Endothelial cell of umbilical vein (primary cell): ENCODE results near the gene PAK6. TPM values are rescaled to one million over a fixed set of nuclear protein-coding genes. Genes with fewer than 3 reads are reported as not detected.

Experiments used
- BruUV-seq: library from RNA; stranded (reverse); fragments of 400-500 nt; replicated peaks from 2 replicates; lab custom pipeline; 2021; lab: Mats Ljungman, UMichigan
- CTCF ChIA-PET: fragments of 300-600, 350-600 bp; sonication (Branson Sonifier 250); formaldehyde crosslinking; loops from one replicate; lab custom pipeline; 2021; ENCODE audit warnings: antibody characterized with exemption, inconsistent platforms; lab: Charles Lee
- POLR2A ChIA-PET: fragments of 300-600, 350-600 bp; sonication (Branson Sonifier 250); formaldehyde crosslinking; loops from one replicate; lab custom pipeline; 2021; ENCODE audit warnings: antibody characterized with exemption, inconsistent platforms; lab: Charles Lee
- DNase-seq: peaks from one replicate; pipeline ENCODE4 v3.0.0-alpha.2; 2011; ENCODE audit warnings: low read depth, low spot score
- FAIRE-seq: peaks from 2 replicates; lab custom pipeline; 2011; peaks lifted over from hg19 to GRCh38; lab: Jason Lieb, UNC
- H2AFZ ChIP-seq: 2 replicates; pipeline ENCODE4 v1.6.0; 2012; ENCODE audit warnings: low read depth, low read length, control low read depth, inconsistent platforms
- H3K27ac ChIP-seq: 2 replicates; pipeline ENCODE4 v1.5.1; 2011; ENCODE audit warnings: low read depth, mild to moderate bottlenecking, control low read depth, low read length, moderate library complexity; ENCODE audit not compliant: insufficient read depth
- H3K27me3 ChIP-seq, 2 experiments: 2 replicates each; pipeline versions ENCODE4 v1.6.0 to v1.6.1; 2011; ENCODE audit warnings: low read length in 2 of 2, mixed read lengths in 1 of 2; ENCODE audit not compliant: control insufficient read depth in 2 of 2, insufficient read depth in 2 of 2
- H3K36me3 ChIP-seq, 2 experiments: 2 replicates in 1 of 2; 3 replicates in 1 of 2; pipeline ENCODE4 v1.5.1; 2011; ENCODE audit warnings: low read length in 2 of 2, mild to moderate bottlenecking in 1 of 2, moderate library complexity in 1 of 2; ENCODE audit not compliant: control insufficient read depth in 2 of 2, insufficient read depth in 2 of 2; ENCODE audit errors: extremely low read depth in 1 of 2
- H3K4me1 ChIP-seq: 3 replicates; pipeline ENCODE4 v1.5.1; 2011; ENCODE audit warnings: mild to moderate bottlenecking, low read length; ENCODE audit not compliant: control insufficient read depth, insufficient read depth; ENCODE audit errors: extremely low read depth
- H3K4me2 ChIP-seq: 2 replicates; pipeline ENCODE4 v1.6.1; 2011; ENCODE audit warnings: low read length, control low read depth, mixed read lengths; ENCODE audit not compliant: insufficient read depth
- H3K4me3 ChIP-seq, 3 experiments: fragments of 200-600 bp in 1 of 3; sonication (generic), shearing (Covaris generic) in 1 of 3; replicated peaks in 1 of 3; 2 replicates each; pipeline ENCODE4 v1.5.1; 2011 to 2016; ENCODE audit warnings: control low read depth in 3 of 3, low read length in 3 of 3, mild to moderate bottlenecking in 2 of 3, inconsistent platforms in 1 of 3, low read depth in 1 of 3, moderate library complexity in 1 of 3; ENCODE audit not compliant: insufficient read depth in 1 of 3
- H3K79me2 ChIP-seq: 2 replicates; pipeline ENCODE4 v1.6.0; 2012; ENCODE audit warnings: low read length, inconsistent platforms; ENCODE audit not compliant: control insufficient read depth, insufficient read depth
- H3K9ac ChIP-seq: replicated peaks from 2 replicates; pipeline ENCODE3; 2011; ENCODE audit warnings: low read length, control low read depth; ENCODE audit not compliant: insufficient read depth; ENCODE audit errors: extremely low read depth
- H3K9me1 ChIP-seq: replicated peaks from 3 replicates; pipeline ENCODE4 v1.6.0; 2011; ENCODE audit warnings: mild to moderate bottlenecking, low read length; ENCODE audit not compliant: control insufficient read depth, insufficient read depth; ENCODE audit errors: extremely low read depth
- H3K9me3 ChIP-seq: replicated peaks from 2 replicates; pipeline ENCODE4 v1.5.1; 2012; ENCODE audit warnings: low read length, inconsistent platforms; ENCODE audit not compliant: control insufficient read depth, insufficient read depth
- H4K20me1 ChIP-seq: replicated peaks from 2 replicates; pipeline ENCODE3; 2011; ENCODE audit warnings: mild to moderate bottlenecking, low read length; ENCODE audit not compliant: control insufficient read depth, insufficient read depth; ENCODE audit errors: extremely low read depth
- CTCF ChIP-seq, 2 donors: IDR thresholded peaks; 1 replicate in 1 of 2; 2 replicates in 1 of 2; pipeline ENCODE4 v1.5.1; 2011; ENCODE audit warnings: low read length in 2 of 2, mild to moderate bottlenecking in 2 of 2, moderate library complexity in 2 of 2, control low read depth in 1 of 2, inconsistent platforms in 1 of 2, low read depth in 1 of 2; ENCODE audit not compliant: insufficient read depth in 1 of 2; ENCODE audit errors: extremely low read depth in 1 of 2
- EZH2 ChIP-seq: IDR thresholded peaks from 2 replicates; pipeline ENCODE4 v1.6.1; 2012; ENCODE audit warnings: borderline replicate concordance, low read depth, mild to moderate bottlenecking, moderate library complexity, low read length, inconsistent platforms; ENCODE audit not compliant: severe bottlenecking
- FOS ChIP-seq: IDR thresholded peaks from 2 replicates; pipeline ENCODE4 v1.6.1; 2011; ENCODE audit warnings: mild to moderate bottlenecking, low read length, moderate library complexity, borderline replicate concordance; ENCODE audit not compliant: insufficient read depth
- GATA2 ChIP-seq: IDR thresholded peaks from 2 replicates; pipeline ENCODE4 v1.7.0; 2011; ENCODE audit warnings: low read depth, mild to moderate bottlenecking, moderate library complexity, mixed read lengths, low read length; ENCODE audit not compliant: insufficient read length, insufficient read depth
- JUN ChIP-seq: IDR thresholded peaks from 2 replicates; pipeline ENCODE4 v1.6.1; 2011; ENCODE audit warnings: borderline replicate concordance, low read depth; ENCODE audit not compliant: insufficient read length, insufficient read depth
- MYC ChIP-seq: IDR thresholded peaks from one replicate; pipeline ENCODE4 v1.6.1; 2011; ENCODE audit warnings: mild to moderate bottlenecking, low read depth, low read length
- POLR2A ChIP-seq: IDR thresholded peaks from 2 replicates; pipeline ENCODE4 v1.6.1; 2012; ENCODE audit warnings: low read depth, mild to moderate bottlenecking, control low read depth, low read length
- POLR2AphosphoS5 ChIP-seq: IDR thresholded peaks from 2 replicates; pipeline ENCODE4 v1.6.1; 2012; ENCODE audit warnings: low read depth, mild to moderate bottlenecking, control low read depth, low read length, moderate library complexity; ENCODE audit not compliant: insufficient read depth
- dilution Hi-C: fragments of 300-500 bp; cut with MboI; formaldehyde crosslinking; loops from one replicate; pipeline ENCODE4 v1.15.0; 2019; ENCODE audit warnings: low sequenced_read_pairs; ENCODE audit not compliant: extremely low pct_ligation_motif_present
- intact Hi-C: fragments of 100-400 bp; cut with micrococcal nuclease; formaldehyde crosslinking; loops from one replicate; pipeline ENCODE4 v1.10.0; 2022
- polyA plus RNA-seq, 4 experiments: library from polyadenylated mRNA; depleted of rRNA in 3 of 4; stranded (reverse) in 3 of 4; unstranded in 1 of 4; fragments of >200 nt; gene quantifications; 2 replicates each; pipeline versions ENCODE4 v1.2.1 to v1.2.3, GENCODE V29; 2011 to 2012; ENCODE audit warnings: missing spikeins in 1 of 4
- total RNA-seq: library from RNA; stranded (reverse); gene quantifications from 2 replicates; pipeline ENCODE4 v1.2.3, GENCODE V29; 2021
- TF ChIP-seq, protein P1 (sequence below): IDR thresholded peaks from 2 replicates; pipeline ENCODE4 v1.6.1; 2011; ENCODE audit not compliant: insufficient read depth, insufficient read length

PAK6 gene
- total and polyA plus RNA-seq, 2 donors (not counting 3 experiments of a cell fraction or from before 2014, with no cell fraction given): not detected

GRCh38 chr15:40204100-40204499 lies 34.8 kb upstream of the PAK6 start:
- dilution Hi-C loops (no loop called here), intact Hi-C loops (no loop called here)
- no peak overlapping the region for H3K9ac ChIP-seq
- POLR2A ChIA-PET: no interaction called here
- H3K4me2 ChIP-seq: no peak overlapping the region
- H3K9me3 ChIP-seq: no peaks in the 10 kb centered on the region
- no peaks in the 10 kb centered on the region for H3K27me3 ChIP-seq
- no peaks in the 10 kb centered on the region for H3K79me2 ChIP-seq
- H3K4me3 ChIP-seq: no peak overlapping the region
- no peaks in the 10 kb centered on the region for H3K9me1 ChIP-seq
- H3K36me3 ChIP-seq: peaks cover 0 to 9% of the 10 kb centered on the region in 2 experiments
- DNase-seq (no peak), FAIRE-seq (no peak)
- no peak overlapping the region for H2AFZ ChIP-seq
- H3K27ac ChIP-seq: no peak overlapping the region
- no peaks in the 10 kb centered on the region for H3K4me1 ChIP-seq
- CTCF ChIA-PET: interaction anchor here (0.7 to 3.0 kb wide), 3 partner anchors 71 to 159 kb away, joined by 7 to 8 read pairs (median 8); no protein-coding TSS in a partner anchor
- BruUV-seq: no TSS peak
- TF ChIP-seq EZH2 (no peak), POLR2A (no peak), JUN (no peak), CTCF (IDR thresholded peaks at IDR 0.05; ENCODE audit: extremely low read depth in 1 of 2, insufficient read depth in 1 of 2, low read depth in 1 of 2, low read length in 2 of 2) (no peak), POLR2AphosphoS5 (no peak), GATA2 (no peak), FOS (no peak), MYC (no peak)
- TF ChIP-seq, protein P1, sequence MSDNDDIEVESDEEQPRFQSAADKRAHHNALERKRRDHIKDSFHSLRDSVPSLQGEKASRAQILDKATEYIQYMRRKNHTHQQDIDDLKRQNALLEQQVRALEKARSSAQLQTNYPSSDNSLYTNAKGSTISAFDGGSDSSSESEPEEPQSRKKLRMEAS: no peak
- H4K20me1 ChIP-seq: no peaks in the 10 kb centered on the region
